Measurements from ENCODE around the gene PXT1.
A peak's percentile ranks its signal among the peaks of the same experiment; 100 is the strongest.
"Not testable (repeated sequence)": the region's sequence is repeated elsewhere in the genome, so short reads cannot be mapped to it uniquely, and the experiment has no call there.

The PXT1 gene

GRCh38 chr6:36422714-36423100 lies 19.9 kb downstream of the PXT1 start:
- H3K4me3 ChIP-seq (replicated peaks; ENCODE audit: low read depth, low read length): peak overlapping the region; percentile 60
- H3K36me3 ChIP-seq (ENCODE audit: control insufficient read depth, insufficient read depth, low read length): no peaks in the 10 kb centered on the region
- TF ChIP-seq CTCF (IDR thresholded peaks at IDR 0.05; ENCODE audit: insufficient read depth, low read length, poor library complexity, severe bottlenecking): no peak
- H3K27me3 ChIP-seq (replicated peaks; ENCODE audit: control insufficient read depth, insufficient read depth, low read length): no peaks in the 10 kb centered on the region
- no peak for DNase-seq (ENCODE audit: extremely low read depth, insufficient read length)

GRCh38 chr6:36419310-36419709 lies 23.3 kb downstream of the PXT1 start:
- no peak for TF ChIP-seq CTCF (IDR thresholded peaks at IDR 0.05; ENCODE audit: insufficient read depth, low read length, poor library complexity, severe bottlenecking)
- H3K27me3 ChIP-seq (replicated peaks; ENCODE audit: control insufficient read depth, insufficient read depth, low read length): no peaks in the 10 kb centered on the region
- DNase-seq (ENCODE audit: extremely low read depth, insufficient read length): no peak
- no peaks in the 10 kb centered on the region for H3K36me3 ChIP-seq (ENCODE audit: control insufficient read depth, insufficient read depth, low read length)
- H3K4me3 ChIP-seq (replicated peaks; ENCODE audit: low read depth, low read length): no peak overlapping the region

GRCh38 chr6:36418558-36418957 lies 24.1 kb downstream of the PXT1 start:
- H3K36me3 ChIP-seq (ENCODE audit: control insufficient read depth, insufficient read depth, low read length): no peaks in the 10 kb centered on the region
- no peak overlapping the region for H3K4me3 ChIP-seq (replicated peaks; ENCODE audit: low read depth, low read length)
- TF ChIP-seq CTCF (IDR thresholded peaks at IDR 0.05; ENCODE audit: insufficient read depth, low read length, poor library complexity, severe bottlenecking): no peak
- DNase-seq (ENCODE audit: extremely low read depth, insufficient read length): no peak
- H3K27me3 ChIP-seq (replicated peaks; ENCODE audit: control insufficient read depth, insufficient read depth, low read length): no peaks in the 10 kb centered on the region

GRCh38 chr6:36414481-36414880 lies 28.2 kb downstream of the PXT1 start:
- Histone ChIP-seq H3K27me3 (replicated peaks; ENCODE audit: control insufficient read depth, insufficient read depth, low read length) (no peaks in the 10 kb centered on the region), H3K4me3 (replicated peaks; ENCODE audit: low read depth, low read length) (no peak overlapping the region), H3K36me3 (ENCODE audit: control insufficient read depth, insufficient read depth, low read length) (no peaks in the 10 kb centered on the region)
- TF ChIP-seq CTCF (IDR thresholded peaks at IDR 0.05; ENCODE audit: insufficient read depth, low read length, poor library complexity, severe bottlenecking): no peak
- DNase-seq (ENCODE audit: extremely low read depth, insufficient read length): no peak

- Histone ChIP-seq H3K36me3 (ENCODE audit: control insufficient read depth, insufficient read depth, low read length) (no peaks in the 10 kb centered on the region), H3K27me3 (replicated peaks; ENCODE audit: control insufficient read depth, insufficient read depth, low read length) (no peaks in the 10 kb centered on the region), H3K4me3 (replicated peaks; ENCODE audit: low read depth, low read length) (no peak overlapping the region)
- no peak for TF ChIP-seq CTCF (IDR thresholded peaks at IDR 0.05; ENCODE audit: insufficient read depth, low read length, poor library complexity, severe bottlenecking)
- DNase-seq (ENCODE audit: extremely low read depth, insufficient read length): no peak
These were observed 28.9 kb downstream of the PXT1 start for GRCh38 chr6:36413489-36414480.

- not testable (repeated sequence) for DNase-seq (ENCODE audit: extremely low read depth, insufficient read length); H3K36me3 ChIP-seq (ENCODE audit: control insufficient read depth, insufficient read depth, low read length); H3K27me3 ChIP-seq (replicated peaks; ENCODE audit: control insufficient read depth, insufficient read depth, low read length); H3K4me3 ChIP-seq (replicated peaks; ENCODE audit: low read depth, low read length)
These were observed 32.9 kb downstream of the PXT1 start for GRCh38 chr6:36409718-36410117.

Measured in GM06990 (cell line).